ENCODE data around the gene NSD2. TPM values are rescaled to one million over a fixed set of nuclear protein-coding genes. Genes with fewer than 3 reads are reported as not detected.
"Not testable (repeated sequence)": the region's sequence is repeated elsewhere in the genome, so short reads cannot be mapped to it uniquely, and the experiment has no call there.

Gene NSD2
- polyA plus RNA-seq, 1 donor from 2014 or later, result 7.4 TPM

DNA sequence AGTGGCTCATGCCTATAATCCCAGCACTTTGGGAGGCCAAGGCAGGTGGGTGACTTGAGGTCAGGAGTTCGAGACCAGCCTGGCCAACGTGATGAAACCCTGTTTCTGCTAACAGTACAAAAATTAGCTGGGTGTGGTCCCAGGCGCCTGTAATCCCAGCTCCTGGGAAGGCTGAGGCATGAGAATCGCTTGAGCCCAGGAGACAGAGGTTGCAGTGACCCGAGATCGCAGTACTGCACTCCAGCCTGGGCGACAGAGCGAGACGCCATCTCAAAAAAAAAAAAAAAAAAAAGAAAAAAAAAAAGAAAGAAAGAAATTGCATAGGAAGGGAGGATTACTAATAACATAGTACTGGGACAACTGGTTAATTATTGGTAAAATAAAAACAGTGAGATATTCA is 40.1 kb downstream of the NSD2 start:
- H3K27ac Mint-ChIP-seq, H3K4me1 Mint-ChIP-seq, H3K27me3 Mint-ChIP-seq, H3K4me3 Mint-ChIP-seq, H3K9me3 Mint-ChIP-seq: not testable (repeated sequence)
- H3K36me3 Mint-ChIP-seq, result peaks cover 10% of the 10 kb centered on the region

DNA sequence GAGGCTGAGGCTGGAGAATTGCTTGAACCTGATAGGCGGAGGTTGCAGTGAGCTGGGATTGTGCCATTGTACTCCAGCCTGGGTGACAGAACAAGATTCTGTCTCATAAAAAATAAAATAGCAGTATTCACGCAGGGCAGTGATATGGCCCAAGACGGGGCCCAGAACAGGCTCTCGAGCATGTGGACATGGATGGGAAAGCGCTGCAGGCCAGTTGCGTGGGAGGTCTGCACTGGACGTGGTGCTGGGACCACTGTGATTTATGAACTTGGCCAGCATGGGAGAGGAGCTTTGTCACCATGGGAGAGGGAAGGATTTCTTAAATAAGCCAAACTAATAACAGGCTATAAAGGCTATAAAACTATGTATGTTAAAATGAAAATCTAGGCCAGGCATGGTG is 51.6 kb downstream of the NSD2 start:
- H3K4me3 Mint-ChIP-seq, result no peak overlapping the region
- H3K27me3 Mint-ChIP-seq, result no peaks in the 10 kb centered on the region
- no peaks in the 10 kb centered on the region for H3K4me1 Mint-ChIP-seq
- H3K27ac Mint-ChIP-seq, result no peak overlapping the region
- H3K9me3 Mint-ChIP-seq, result no peaks in the 10 kb centered on the region
- no peaks in the 10 kb centered on the region for H3K36me3 Mint-ChIP-seq

DNA sequence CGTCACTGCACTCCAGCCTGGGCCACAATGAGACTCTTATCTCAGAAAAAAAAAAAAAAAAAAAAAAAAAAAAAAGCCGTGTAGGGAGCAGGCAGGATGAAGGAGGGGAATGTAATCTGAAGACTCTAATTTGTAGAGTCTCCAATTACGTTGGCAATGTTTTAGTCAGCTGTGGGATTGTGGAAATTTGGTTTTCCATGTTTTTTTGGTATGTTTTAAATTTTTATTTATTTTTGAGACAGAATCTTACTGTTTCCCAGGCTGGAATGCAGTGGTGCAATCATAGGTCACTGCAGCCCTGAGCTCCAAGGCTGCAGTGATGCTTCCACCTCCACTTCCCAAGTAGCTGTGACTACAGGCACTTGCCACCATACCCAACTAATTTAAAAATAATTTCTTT is 56.5 kb downstream of the NSD2 start:
- peaks cover 0 to 3% (median 0%) of the 10 kb centered on the region in 3 donors for H3K4me1 Mint-ChIP-seq
- H3K27ac Mint-ChIP-seq, result no peak overlapping the region
- no peak overlapping the region for H3K4me3 Mint-ChIP-seq
- H3K9me3 Mint-ChIP-seq, result no peaks in the 10 kb centered on the region
- no peaks in the 10 kb centered on the region for H3K27me3 Mint-ChIP-seq
- H3K36me3 Mint-ChIP-seq, result peaks cover 7% of the 10 kb centered on the region

DNA sequence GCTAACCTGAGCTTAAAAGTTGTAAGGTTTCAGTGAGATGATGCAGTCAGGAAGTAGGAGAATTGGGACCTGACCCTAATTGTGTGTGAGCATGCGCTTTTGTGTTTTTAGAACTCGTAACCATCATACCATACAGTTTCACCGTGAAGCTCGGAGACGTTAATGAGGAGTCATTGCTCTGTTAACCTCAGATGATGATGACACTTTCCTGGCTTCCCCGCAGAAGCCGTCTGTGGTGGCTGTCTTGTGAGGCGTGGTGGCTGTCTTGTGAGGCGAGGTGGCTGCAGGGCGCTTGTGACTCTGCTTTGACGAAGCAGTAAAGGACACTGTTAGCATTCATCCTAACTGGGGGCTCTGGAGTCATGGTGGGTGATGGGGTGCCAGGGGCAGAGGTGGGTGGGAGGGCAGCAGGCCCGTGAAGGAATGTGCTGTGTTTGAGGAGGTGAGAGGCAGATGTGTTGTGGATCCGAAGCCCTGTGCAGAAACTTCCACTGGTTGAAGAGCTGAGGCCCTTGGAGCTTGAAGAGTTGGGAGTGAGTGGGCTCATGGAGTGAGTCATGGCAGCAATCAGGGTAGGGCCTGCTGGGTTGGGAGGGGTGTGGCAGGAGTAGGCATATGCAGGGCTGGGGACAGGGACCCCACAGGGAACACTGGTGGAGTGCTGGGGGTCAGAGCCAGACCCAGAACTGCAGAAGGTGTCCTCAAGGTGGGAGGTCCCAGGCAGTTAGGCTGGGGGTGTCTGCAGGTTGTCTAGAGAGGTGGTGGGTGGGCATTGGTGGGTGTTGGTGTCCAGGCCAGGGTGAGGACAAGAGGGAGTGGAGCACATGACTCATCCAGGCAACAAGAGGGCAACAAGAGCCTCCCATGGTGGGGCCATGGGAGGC is 57.4 kb downstream of the NSD2 start:
- peak overlapping the region in 1 of 3 donors; percentile 82 for H3K27ac Mint-ChIP-seq

DNA sequence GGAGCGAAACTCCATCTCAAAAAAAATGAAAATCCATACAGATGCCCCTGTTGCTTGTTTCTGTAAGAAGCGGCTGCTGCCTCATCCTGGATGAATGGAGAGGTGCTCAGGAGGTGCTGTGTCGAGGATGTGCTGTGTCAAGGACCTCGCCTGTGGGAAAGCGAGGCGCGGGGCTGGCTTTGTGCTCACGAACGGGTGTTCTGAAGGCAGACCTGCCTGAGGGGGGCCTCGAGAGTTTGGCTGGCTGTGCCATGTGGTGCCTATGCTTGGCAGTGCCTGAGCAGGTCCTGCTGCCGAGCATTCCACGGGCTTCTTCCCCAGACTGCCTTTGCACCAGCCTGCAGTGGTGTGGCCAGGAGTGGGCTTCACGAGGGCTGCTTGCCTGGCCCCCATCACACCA is 61.5 kb downstream of the NSD2 start:
- H3K9me3 Mint-ChIP-seq, result no peaks in the 10 kb centered on the region
- H3K27me3 Mint-ChIP-seq, result no peaks in the 10 kb centered on the region
- no peak overlapping the region for H3K4me3 Mint-ChIP-seq
- H3K4me1 Mint-ChIP-seq, result peaks cover 0 to 3% (median 0%) of the 10 kb centered on the region in 3 donors
- H3K27ac Mint-ChIP-seq, result no peak overlapping the region
- peaks cover 7% of the 10 kb centered on the region for H3K36me3 Mint-ChIP-seq

More for the DNA sequence above, 57.4 kb downstream of the NSD2 start:
- Mint-ChIP-seq H3K27me3 (no peaks in the 10 kb centered on the region), H3K4me1 (peaks cover 0 to 3% (median 0%) of the 10 kb centered on the region in 3 donors), H3K9me3 (no peaks in the 10 kb centered on the region), H3K4me3 (no peak overlapping the region), H3K36me3 (peaks cover 7% of the 10 kb centered on the region)

DNA sequence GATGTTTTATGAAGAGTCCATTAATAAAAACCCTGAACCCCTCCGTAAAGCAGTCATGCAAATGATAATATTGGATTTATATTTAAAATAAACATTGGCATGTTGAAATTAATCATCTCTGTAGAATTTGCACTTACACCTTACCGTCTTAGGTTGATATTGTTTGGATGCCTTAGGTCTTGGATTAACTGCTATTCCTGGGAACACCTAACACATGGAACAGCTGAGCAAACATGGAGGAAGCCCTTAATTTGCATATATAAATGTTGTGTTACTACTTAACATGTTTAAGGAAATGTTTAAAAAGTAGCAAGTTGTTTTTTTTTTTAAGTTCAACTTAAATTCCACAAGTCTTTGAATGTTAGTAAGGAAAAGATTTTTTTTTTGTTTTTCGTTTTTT is 62.5 kb downstream of the NSD2 start:
- no peak overlapping the region for H3K4me3 Mint-ChIP-seq
- no peaks in the 10 kb centered on the region for H3K9me3 Mint-ChIP-seq
- no peak overlapping the region for H3K27ac Mint-ChIP-seq
- no peaks in the 10 kb centered on the region for H3K27me3 Mint-ChIP-seq
- peaks cover 0 to 3% (median 0%) of the 10 kb centered on the region in 3 donors for H3K4me1 Mint-ChIP-seq
- peaks cover 10% of the 10 kb centered on the region for H3K36me3 Mint-ChIP-seq

DNA sequence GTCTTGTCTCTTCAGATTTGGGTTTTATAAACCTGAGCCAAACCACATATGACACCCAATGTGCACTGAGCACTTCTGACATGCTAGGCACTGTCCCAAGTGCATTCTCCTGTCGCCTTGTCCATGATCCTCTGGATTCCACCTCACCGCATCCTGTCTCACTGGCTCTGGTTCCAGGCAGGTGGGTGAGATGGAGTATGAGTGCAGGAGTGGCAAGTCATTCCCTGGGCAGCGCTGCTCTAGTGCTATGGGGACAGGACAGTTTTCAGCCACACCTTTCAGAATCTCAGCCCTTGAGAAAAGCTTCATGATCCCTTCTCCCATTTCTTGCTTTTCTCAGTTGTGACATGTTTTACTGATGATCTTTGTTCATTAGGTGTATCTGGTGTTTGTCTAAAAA is 66.4 kb downstream of the NSD2 start:
- peak overlapping the region in 1 of 3 donors; percentile 39 for H3K27ac Mint-ChIP-seq
- no peaks in the 10 kb centered on the region for H3K4me1 Mint-ChIP-seq
- H3K27me3 Mint-ChIP-seq, result no peaks in the 10 kb centered on the region
- no peak overlapping the region for H3K4me3 Mint-ChIP-seq
- no peaks in the 10 kb centered on the region for H3K9me3 Mint-ChIP-seq
- H3K36me3 Mint-ChIP-seq, result peaks cover 7% of the 10 kb centered on the region

DNA sequence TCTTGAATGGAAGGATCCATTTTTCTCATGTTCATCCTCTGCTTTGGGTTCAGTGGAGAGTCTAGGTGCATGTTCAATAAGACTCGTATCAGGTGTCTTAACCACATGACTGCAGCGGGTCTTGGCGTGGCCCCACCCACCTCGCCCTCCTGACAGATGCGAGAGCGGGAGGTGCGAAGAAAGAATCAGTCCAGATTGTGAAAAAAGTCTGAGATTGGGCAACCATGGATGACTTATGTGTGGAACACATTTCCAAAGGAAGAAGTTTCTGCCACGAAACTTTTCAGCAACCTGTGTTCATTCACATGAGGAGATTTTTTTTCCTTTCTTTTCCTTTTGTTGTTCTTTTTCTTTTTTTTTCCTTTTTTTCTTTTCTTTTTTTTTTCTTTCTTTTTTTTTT is 66.8 kb downstream of the NSD2 start:
- Mint-ChIP-seq H3K27me3 (no peaks in the 10 kb centered on the region), H3K27ac (peak overlapping the region in 1 of 3 donors; percentile 19), H3K9me3 (no peaks in the 10 kb centered on the region), H3K36me3 (peaks cover 7% of the 10 kb centered on the region), H3K4me1 (no peaks in the 10 kb centered on the region), H3K4me3 (no peak overlapping the region)

DNA sequence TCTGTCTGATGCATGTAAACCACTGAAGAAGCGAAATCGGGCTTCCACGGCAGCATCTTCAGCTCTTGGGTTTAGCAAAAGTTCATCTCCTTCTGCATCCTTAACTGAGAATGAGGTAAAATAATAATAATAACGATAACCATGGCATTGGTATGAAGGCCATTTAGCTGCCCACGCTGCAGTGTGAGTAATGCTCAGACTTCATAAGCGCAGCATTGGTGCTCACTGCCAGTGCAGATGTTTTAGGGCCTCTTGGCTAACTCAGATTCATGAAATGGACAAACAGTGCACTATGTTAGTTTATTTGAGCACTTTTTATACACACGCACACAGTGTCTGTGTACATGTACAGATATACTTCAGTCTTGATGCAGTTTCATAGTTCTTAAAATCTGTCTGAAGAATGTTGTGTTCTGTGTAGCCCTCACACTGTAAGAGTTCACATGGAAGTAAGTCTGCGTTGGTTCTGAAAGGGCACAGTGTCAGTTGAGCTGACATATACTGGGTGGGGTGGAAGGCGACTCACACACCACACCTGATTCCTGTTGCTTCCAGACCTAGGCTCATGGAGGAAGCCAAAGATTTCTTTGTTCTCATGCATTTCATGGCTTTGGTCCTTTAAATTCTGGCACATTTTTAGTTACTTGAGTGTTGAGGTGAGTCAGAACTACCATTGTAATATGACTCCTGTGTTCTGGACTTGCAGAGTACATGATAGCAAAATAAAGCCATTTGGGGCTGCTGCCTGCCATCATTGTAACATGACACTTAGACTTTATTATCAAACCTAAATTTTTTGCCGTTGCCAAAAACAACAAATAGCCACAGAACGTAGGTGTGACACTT is 68.7 kb downstream of the NSD2 start:
- no peak overlapping the region for H3K27ac Mint-ChIP-seq
- H3K9me3 Mint-ChIP-seq, result no peaks in the 10 kb centered on the region
- H3K4me1 Mint-ChIP-seq, result no peaks in the 10 kb centered on the region
- H3K27me3 Mint-ChIP-seq, result no peaks in the 10 kb centered on the region
- peaks cover 7% of the 10 kb centered on the region for H3K36me3 Mint-ChIP-seq
- H3K4me3 Mint-ChIP-seq, result no peak overlapping the region

DNA sequence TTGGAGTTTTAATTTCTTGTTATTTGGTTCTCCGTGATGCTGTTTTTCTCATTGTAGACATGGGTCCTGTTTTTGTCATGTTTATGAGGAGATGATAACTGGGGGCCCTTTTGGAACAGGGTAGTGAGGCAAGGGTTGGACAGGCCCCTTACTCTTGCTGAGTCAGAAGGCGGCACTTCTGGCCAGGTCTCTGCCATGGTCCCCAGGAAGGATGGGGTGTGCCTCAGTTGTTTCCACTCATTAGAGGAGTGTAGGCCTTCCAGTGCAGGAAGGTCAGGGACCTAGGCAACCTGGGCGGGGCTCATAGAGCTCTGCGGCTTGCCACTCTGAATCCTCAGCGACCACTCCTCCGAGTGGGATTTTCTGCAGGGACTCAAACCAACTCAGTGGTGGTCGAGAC is 69.4 kb downstream of the NSD2 start:
- no peak overlapping the region for H3K27ac Mint-ChIP-seq
- no peaks in the 10 kb centered on the region for H3K4me1 Mint-ChIP-seq
- no peaks in the 10 kb centered on the region for H3K9me3 Mint-ChIP-seq
- H3K27me3 Mint-ChIP-seq, result no peaks in the 10 kb centered on the region
- H3K4me3 Mint-ChIP-seq, result no peak overlapping the region
- peaks cover 7% of the 10 kb centered on the region for H3K36me3 Mint-ChIP-seq

DNA sequence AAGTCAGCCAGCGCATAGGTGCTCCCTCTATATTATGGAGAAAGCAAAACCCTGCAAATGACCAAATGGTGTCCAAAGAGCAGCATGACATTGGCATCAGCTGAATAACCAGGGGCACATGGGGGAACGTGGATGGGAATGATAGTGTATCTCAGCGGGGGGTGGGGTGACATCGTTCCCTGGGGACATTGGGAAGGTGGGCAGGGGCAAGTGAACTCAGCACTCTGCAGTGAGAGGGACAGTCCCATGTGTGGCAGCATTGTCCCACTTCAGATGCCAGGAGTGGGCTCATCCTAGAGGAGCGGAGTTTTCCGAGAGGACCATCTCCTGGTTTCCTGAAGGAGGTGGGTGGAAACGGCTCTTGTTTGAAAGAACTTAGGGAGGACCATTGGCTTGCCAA is 72.7 kb downstream of the NSD2 start:
- no peaks in the 10 kb centered on the region for H3K9me3 Mint-ChIP-seq
- H3K36me3 Mint-ChIP-seq, result peaks cover 4% of the 10 kb centered on the region
- H3K27ac Mint-ChIP-seq, result no peak overlapping the region
- no peaks in the 10 kb centered on the region for H3K27me3 Mint-ChIP-seq
- H3K4me1 Mint-ChIP-seq, result no peaks in the 10 kb centered on the region
- no peak overlapping the region for H3K4me3 Mint-ChIP-seq

DNA sequence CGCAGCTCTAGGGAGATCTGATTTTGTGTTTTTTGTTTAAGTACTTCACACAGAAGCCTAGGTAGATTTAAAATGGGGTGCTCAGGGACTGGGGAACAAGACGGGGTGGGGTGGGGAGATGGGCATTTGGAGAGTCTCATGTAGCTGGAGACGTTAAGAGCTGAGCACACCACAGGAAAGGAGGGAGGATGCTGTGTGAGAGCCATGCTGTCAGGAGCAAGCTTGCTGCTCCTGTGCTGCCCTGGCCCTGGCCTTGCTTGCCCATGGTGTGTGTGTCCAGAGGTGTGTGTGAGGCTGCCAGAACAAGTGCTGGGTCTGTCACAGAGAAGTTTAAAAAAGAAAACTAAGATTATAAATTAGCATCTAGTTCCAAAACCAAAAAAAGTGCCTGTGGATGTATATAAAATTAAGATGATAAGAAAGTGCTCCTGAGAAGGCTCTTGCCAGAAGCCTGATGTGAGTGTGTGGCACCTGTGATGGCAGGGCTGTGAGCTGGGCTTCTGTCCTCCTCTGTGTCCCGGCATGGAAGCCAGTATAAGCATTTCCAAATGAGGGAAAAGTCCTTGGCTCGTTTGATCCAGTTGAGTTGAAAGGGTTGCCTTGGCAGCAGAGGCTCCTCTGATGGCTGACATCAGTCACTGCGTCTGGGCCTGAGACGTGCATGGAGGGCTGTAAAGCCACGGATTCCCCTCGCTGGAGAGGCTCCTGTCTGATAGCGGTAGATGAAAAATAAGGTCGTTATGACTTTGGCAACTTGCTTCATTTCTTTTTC is 74.1 kb downstream of the NSD2 start:
- H3K4me1 Mint-ChIP-seq, result no peaks in the 10 kb centered on the region

DNA sequence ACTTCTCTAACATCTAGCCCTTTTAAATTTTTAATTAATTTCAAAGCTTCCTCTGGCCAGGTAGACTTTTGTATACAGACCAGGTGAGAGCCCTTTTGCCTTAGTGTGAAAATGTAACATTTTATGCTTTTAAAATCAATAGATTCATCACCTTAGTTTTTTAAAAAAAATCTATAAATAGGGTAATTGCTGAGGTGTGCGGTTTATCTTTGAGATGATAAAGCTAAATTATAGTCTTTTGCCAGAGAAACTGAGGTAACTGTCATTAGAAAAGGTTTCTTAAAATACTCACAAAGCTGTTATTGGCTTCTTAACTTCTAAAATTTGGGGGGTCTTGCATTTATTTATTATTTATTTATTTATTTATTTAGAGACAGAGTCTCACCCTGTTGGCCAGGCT is 74.7 kb downstream of the NSD2 start:
- no peak overlapping the region for H3K27ac Mint-ChIP-seq
- no peaks in the 10 kb centered on the region for H3K4me1 Mint-ChIP-seq
- H3K27me3 Mint-ChIP-seq, result no peaks in the 10 kb centered on the region
- no peaks in the 10 kb centered on the region for H3K36me3 Mint-ChIP-seq
- H3K9me3 Mint-ChIP-seq, result no peaks in the 10 kb centered on the region
- no peak overlapping the region for H3K4me3 Mint-ChIP-seq

More for the DNA sequence above, 74.1 kb downstream of the NSD2 start:
- H3K27me3 Mint-ChIP-seq, result no peaks in the 10 kb centered on the region
- no peak overlapping the region for H3K4me3 Mint-ChIP-seq
- no peaks in the 10 kb centered on the region for H3K9me3 Mint-ChIP-seq
- H3K27ac Mint-ChIP-seq, result peak overlapping the region in 1 of 3 donors; percentile 65
- H3K36me3 Mint-ChIP-seq, result no peaks in the 10 kb centered on the region

DNA sequence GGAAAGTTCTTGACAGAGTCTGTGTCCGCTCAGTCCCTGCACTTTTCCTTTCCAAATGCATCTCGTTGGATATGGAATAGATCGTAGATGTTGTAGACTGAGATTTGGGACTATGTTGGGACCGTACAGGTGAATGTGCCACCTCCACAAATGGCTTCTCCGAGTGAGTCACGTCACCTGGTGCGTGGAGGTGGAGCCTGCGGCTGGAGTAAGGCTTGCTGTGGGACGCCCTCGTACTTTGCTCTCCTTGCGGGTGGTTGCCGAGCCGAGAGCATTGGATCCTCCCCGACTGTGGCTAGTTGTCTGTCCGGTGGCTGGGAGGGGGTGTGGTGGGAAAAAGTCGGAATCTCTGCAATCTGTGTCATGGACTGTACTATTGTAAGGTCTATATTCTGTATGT is 77.0 kb downstream of the NSD2 start:
- no peak overlapping the region for H3K27ac Mint-ChIP-seq
- no peak overlapping the region for H3K4me3 Mint-ChIP-seq
- no peaks in the 10 kb centered on the region for H3K9me3 Mint-ChIP-seq
- no peaks in the 10 kb centered on the region for H3K36me3 Mint-ChIP-seq
- no peaks in the 10 kb centered on the region for H3K4me1 Mint-ChIP-seq
- H3K27me3 Mint-ChIP-seq, result no peaks in the 10 kb centered on the region

DNA sequence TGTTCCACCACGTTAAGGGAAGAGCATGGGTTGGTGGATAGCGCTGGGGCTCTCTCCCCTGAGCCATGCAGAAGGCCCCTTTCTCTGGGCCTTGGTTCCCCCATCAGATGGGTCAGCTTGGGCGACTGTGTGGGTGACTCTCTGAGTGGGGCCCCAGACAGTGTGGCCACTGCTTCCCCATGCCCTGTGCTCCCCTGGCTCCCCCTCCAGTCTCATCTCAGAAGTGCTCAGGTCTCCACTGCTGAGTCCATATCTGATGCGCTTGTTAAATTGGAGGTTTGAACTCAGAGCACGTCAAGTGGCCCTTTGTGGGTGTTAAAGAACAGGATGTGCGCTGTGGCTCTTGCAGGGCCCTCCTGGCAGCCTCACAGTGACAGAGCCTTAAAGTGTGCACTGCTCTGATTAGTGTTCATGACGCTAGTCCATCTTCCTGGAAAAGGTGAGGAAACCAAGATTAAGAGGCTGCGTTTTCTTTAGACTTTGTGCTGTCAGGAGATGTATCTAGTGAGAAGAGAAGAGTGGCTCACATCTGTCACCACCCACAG is 77.8 kb downstream of the NSD2 start:
- no peaks in the 10 kb centered on the region for H3K27me3 Mint-ChIP-seq
- no peaks in the 10 kb centered on the region for H3K9me3 Mint-ChIP-seq
- H3K4me1 Mint-ChIP-seq, result no peaks in the 10 kb centered on the region
- H3K27ac Mint-ChIP-seq, result no peak overlapping the region
- no peaks in the 10 kb centered on the region for H3K36me3 Mint-ChIP-seq
- no peak overlapping the region for H3K4me3 Mint-ChIP-seq

Measured in IgD-negative memory B cell (primary cell).